ENCODE results near the gene ABHD6.

DNA sequence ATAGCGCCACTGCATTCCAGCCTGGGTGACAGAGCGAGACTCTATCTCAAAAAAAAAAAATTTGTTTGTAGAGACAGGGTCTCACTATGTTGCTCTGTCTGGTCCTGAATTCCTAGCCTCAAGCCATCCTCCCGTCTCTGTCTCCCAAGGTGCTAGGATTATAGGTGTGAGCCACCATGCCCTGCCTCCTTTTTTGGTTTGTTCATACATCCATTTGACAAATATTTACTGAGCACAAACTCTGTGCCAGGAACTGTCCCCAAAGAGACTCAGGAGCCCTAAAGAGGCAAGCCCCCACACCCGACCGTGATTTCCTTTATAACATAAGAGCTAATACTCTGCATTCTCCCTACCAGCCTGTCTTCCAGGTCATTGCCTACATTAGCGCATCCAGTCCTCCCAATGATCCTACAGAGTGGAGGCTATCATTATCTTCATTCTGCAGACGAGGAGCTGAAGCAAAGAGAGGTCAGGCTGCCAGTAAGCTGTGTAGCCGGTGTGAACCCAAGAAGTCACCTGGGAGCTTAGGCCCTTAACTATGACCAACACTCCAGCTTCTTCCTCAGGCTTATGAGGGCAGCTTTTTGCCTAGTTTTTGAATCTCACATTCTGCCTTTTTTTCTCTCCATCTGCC lies 88.8 kb downstream of the ABHD6 start:
- TF ChIP-seq, protein P1, sequence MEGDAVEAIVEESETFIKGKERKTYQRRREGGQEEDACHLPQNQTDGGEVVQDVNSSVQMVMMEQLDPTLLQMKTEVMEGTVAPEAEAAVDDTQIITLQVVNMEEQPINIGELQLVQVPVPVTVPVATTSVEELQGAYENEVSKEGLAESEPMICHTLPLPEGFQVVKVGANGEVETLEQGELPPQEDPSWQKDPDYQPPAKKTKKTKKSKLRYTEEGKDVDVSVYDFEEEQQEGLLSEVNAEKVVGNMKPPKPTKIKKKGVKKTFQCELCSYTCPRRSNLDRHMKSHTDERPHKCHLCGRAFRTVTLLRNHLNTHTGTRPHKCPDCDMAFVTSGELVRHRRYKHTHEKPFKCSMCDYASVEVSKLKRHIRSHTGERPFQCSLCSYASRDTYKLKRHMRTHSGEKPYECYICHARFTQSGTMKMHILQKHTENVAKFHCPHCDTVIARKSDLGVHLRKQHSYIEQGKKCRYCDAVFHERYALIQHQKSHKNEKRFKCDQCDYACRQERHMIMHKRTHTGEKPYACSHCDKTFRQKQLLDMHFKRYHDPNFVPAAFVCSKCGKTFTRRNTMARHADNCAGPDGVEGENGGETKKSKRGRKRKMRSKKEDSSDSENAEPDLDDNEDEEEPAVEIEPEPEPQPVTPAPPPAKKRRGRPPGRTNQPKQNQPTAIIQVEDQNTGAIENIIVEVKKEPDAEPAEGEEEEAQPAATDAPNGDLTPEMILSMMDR (IDR thresholded peaks at IDR 0.05 in 4 of 5, conservative IDR thresholded peaks at IDR 0.05 in 1 of 5) = no peak
- no peak for TF ChIP-seq POLR2A (IDR thresholded peaks at IDR 0.05)

All from gastrocnemius medialis (tissue), 4 donors.